Germinal center (tissue), 1 donor: ENCODE results near the gene RAD51AP1.

Experiments
- DNase-seq: peaks from one replicate; pipeline ENCODE4 v3.0.0; 2012; ENCODE audit warnings: mixed read lengths, low spot score

RAD51AP1 gene

DNA sequence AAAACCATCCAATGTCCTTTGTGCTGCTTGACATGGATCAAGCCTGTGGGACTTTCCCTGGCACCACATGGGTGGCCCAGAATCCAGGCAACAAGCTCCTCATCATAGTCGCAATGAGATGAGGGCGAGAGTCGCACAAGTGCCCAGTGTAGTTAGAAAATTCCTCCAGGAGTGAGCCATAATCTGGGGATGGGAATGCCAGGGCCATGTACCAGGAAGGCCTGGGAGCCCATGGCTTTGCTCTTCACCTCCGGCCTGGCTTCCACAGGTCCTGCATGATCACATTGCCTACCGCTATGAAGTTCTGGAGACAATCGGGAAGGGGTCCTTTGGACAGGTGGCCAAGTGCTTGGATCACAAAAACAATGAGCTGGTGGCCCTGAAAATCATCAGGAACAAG lies 57.2 kb downstream of the RAD51AP1 start:
- DNase-seq, result no peak

DNA sequence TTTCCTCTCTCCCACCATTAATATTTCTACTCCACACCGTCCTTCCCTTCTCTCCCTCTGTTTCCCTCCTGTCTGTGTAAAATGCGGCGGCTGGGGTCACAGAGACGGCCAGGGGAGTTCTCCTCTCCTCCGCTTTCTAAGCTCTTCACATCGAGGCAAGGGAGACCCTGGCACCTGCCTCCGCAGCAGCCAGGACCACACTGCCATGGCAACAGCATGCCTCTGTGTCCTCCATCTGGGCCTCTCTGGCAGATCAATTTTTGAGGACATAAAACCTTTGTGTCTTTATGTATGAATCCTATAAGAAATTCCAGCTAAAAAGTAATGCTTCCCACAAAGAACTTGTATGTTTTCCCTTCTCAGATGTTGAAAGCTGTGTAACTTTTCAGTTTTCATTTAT lies 64.7 kb downstream of the RAD51AP1 start:
- DNase-seq, result no peak

DNA sequence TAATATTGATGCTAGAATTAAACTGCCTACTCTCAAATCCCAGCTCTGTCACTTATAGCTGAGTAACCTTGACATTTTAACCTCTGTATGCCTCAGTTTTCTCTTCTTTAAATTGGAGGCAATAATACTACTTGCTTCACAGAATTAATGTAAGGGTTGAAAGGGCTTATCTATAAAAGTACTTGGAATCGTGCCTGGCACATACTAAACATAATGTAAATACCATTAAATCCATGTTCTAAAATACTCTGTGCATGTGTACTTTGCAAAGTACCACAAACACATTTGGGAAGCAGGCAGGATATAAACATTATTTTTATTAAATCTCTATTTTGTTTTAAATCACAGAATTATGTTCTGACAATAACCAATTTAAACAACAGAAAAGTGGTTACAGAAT lies 65.3 kb downstream of the RAD51AP1 start:
- no peak for DNase-seq

DNA sequence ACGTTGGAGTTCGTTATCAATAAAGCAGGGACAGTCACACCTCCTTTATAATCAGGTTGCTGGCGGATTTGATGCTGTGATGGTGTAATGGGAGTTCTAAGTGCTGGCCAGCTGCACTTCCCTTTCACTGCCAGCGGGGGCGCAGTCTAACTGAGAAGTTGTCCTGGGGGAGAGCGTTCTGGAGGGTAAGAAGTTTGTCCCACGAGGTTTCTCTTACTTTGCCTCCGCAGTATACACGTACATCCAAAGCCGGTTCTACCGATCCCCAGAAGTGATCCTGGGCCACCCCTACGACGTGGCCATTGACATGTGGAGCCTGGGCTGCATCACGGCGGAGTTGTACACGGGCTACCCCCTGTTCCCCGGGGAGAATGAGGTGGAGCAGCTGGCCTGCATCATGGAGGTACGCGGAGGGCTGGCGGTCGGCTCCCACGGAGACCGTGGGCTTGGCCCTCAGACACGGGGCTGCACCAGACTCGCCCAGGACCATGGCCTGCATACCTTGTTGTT lies 66.0 kb downstream of the RAD51AP1 start:
- DNase-seq, result peak; percentile 80

DNA sequence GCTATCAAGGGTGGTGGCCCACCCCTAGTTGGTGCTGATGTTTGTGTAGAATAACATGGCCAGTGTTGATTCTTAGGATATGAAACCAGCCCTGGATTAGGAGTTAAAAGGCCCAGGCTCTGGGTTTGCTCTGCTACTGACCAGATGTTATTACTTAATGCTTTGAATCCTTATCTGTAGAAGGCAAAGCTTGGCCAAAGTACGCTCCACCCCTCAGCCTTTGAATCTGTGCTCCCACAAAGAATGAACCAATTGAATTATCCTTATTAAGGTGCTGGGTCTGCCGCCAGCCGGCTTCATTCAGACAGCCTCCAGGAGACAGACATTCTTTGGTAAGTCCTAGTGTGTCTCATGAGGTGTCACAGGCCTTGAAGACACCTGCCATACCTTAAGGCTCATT lies 68.4 kb downstream of the RAD51AP1 start:
- no peak for DNase-seq

DNA sequence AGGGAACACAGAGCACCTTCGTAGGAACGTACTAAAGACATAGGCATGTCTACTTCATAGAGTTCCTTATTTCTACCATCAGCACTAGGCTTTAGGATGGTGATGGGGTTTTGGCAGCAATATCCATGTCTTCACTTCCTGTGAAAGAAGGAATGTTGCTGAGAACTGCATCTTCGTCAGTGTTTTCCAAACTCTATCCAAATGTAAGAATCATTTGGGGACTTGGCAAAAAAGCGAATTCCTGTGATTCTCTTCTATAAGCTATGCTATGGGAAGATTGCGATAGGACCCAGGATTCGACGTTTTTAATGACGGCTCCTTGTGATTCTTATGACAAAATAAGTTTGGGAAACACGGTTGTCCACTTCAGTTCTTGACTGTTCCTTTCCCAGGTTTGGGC lies 70.4 kb downstream of the RAD51AP1 start:
- DNase-seq, result no peak
